C4-2B (cell line): ENCODE results near the gene PLEKHA1.

Experiments
- H3K27ac ChIP-seq: fragments of 450-650 bp; 2 replicates; pipeline ENCODE4 v1.5.1; 2017
- CTCF ChIP-seq: fragments of 450-650 bp; conservative IDR thresholded peaks from 2 replicates; pipeline ENCODE4 v1.5.1; 2017; ENCODE audit warnings: mild to moderate bottlenecking
- ZFX ChIP-seq: fragments of 450-650 bp; IDR thresholded peaks from 2 replicates; pipeline ENCODE4 v1.6.1; 2017

PLEKHA1 gene

GRCh38 chr10:122454603-122455080 lies 80.1 kb downstream of the PLEKHA1 start, which contains the start of gene ARMS2:
Gene ARMS2, plus strand, starts transcription at chr10:122454653. Its CDS starts 75 bp downstream, at chr10:122454728.
- TF ChIP-seq ZFX (no peak), CTCF (no peak)
- no peak within 1 kb of the TSS for H3K27ac ChIP-seq

GRCh38 chr10:122455376-122456079 lies 81.0 kb downstream of the PLEKHA1 start:
- TF ChIP-seq CTCF, result no peak
- no peak for TF ChIP-seq ZFX
- H3K27ac ChIP-seq, result no peak overlapping the region

- no peak overlapping the region for H3K27ac ChIP-seq
- no peak for TF ChIP-seq CTCF
- TF ChIP-seq ZFX, result no peak
Measured at GRCh38 chr10:122457934-122458333, 83.4 kb downstream of the PLEKHA1 start.

GRCh38 chr10:122458693-122459092 lies 84.2 kb downstream of the PLEKHA1 start:
- H3K27ac ChIP-seq, result no peak overlapping the region

GRCh38 chr10:122459561-122460273 lies 85.2 kb downstream of the PLEKHA1 start:
- TF ChIP-seq CTCF (no peak), ZFX (no peak)
- no peak overlapping the region for H3K27ac ChIP-seq

More at GRCh38 chr10:122458693-122459092, 84.2 kb downstream of the PLEKHA1 start:
- no peak for TF ChIP-seq ZFX
- no peak for TF ChIP-seq CTCF

GRCh38 chr10:122460891-122461293 lies 86.4 kb downstream of the PLEKHA1 start:
- no peak for TF ChIP-seq CTCF
- TF ChIP-seq ZFX, result no peak
- no peak overlapping the region for H3K27ac ChIP-seq

- no peak within 1 kb of the TSS for H3K27ac ChIP-seq
- TF ChIP-seq CTCF, result no peak
- TF ChIP-seq ZFX, result no peak
Measured at GRCh38 chr10:122461367-122461728, 86.8 kb downstream of the PLEKHA1 start, which contains the start of gene HTRA1. Gene HTRA1, plus strand, starts transcription at chr10:122461553. Its CDS starts 100 bp downstream, at chr10:122461653.
